HEK293 (cell line): Measurements from ENCODE around the gene DNAJC4.

Experiments
- CTCF ChIA-PET: fragments of 350-600 bp; formaldehyde crosslinking; extraction: SDS; loops from one replicate; lab custom pipeline; 2021; ENCODE audit warnings: antibody characterized with exemption; lab: Yijun Ruan, JAX
- POLR2A ChIA-PET: fragments of 300-600 bp; formaldehyde crosslinking; extraction: SDS; loops from one replicate; lab custom pipeline; 2020; ENCODE audit warnings: antibody characterized with exemption, inconsistent platforms; lab: Yijun Ruan, JAX
- H3K27ac ChIP-seq: fragments of 200-500 bp; sonication (Bioruptor generic); 2 replicates; pipeline ENCODE4 v1.5.1; 2014; ENCODE audit warnings: low read depth, low read length, control low read depth, inconsistent platforms; ENCODE audit errors: extremely low read depth
- H3K36me3 ChIP-seq, 2 experiments: fragments of 200-500 bp in 1 of 2; sonication (Bioruptor generic) in 1 of 2; 1 replicate in 1 of 2; 2 replicates in 1 of 2; pipeline ENCODE4 v1.5.1; 2014 to 2017; ENCODE audit warnings: inconsistent platforms in 2 of 2, low read length in 2 of 2; ENCODE audit not compliant: control insufficient read depth in 2 of 2, insufficient read depth in 1 of 2
- H3K4me1 ChIP-seq: fragments of 200-500 bp; sonication (Bioruptor generic); 2 replicates; pipeline ENCODE4 v1.5.1; 2014; ENCODE audit warnings: mild to moderate bottlenecking, low read length, inconsistent platforms; ENCODE audit not compliant: control insufficient read depth, insufficient read depth
- H3K4me3 ChIP-seq: 2 replicates; pipeline ENCODE4 v1.5.1; 2011; ENCODE audit warnings: low read depth, mild to moderate bottlenecking, control low read depth, low read length, moderate library complexity
- H3K9me3 ChIP-seq: fragments of 200-500 bp; sonication (Bioruptor generic); 2 replicates; pipeline ENCODE4 v1.5.1; 2014; ENCODE audit warnings: low read depth, low read length, inconsistent platforms; ENCODE audit not compliant: control insufficient read depth, insufficient read depth
- SP3 ChIP-seq: fragments of 450-650 bp; formaldehyde crosslinking; IDR thresholded peaks from 2 replicates; pipeline ENCODE4 v1.5.1; 2016; ENCODE audit warnings: missing biosample characterization, missing genetic modification characterization
- ZEB2 ChIP-seq: fragments of 450-650 bp; formaldehyde crosslinking; IDR thresholded peaks from 2 replicates; pipeline ENCODE4 v1.5.1; 2016; ENCODE audit warnings: missing biosample characterization, missing genetic modification characterization
- ZFP37 ChIP-seq: fragments of 450-650 bp; formaldehyde crosslinking; IDR thresholded peaks from 2 replicates; pipeline ENCODE4 v1.5.1; 2016; ENCODE audit warnings: missing biosample characterization, missing genetic modification characterization
- ZNF138 ChIP-seq: fragments of 450-650 bp; formaldehyde crosslinking; IDR thresholded peaks from 2 replicates; pipeline ENCODE4 v1.5.1; 2016; ENCODE audit warnings: missing biosample characterization, missing genetic modification characterization, borderline replicate concordance
- ZNF169 ChIP-seq: fragments of 450-650 bp; formaldehyde crosslinking; IDR thresholded peaks from 2 replicates; pipeline ENCODE4 v1.5.1; 2016; ENCODE audit warnings: missing biosample characterization, missing genetic modification characterization
- ZNF174 ChIP-seq: fragments of 450-650 bp; formaldehyde crosslinking; IDR thresholded peaks from 2 replicates; pipeline ENCODE4 v1.5.0; 2017; ENCODE audit warnings: missing biosample characterization, mild to moderate bottlenecking, missing genetic modification characterization
- ZNF302 ChIP-seq: fragments of 450-650 bp; formaldehyde crosslinking; IDR thresholded peaks from 2 replicates; pipeline ENCODE4 v1.5.1; 2016; ENCODE audit warnings: missing biosample characterization, missing genetic modification characterization, low read depth
- ZNF394 ChIP-seq: fragments of 450-650 bp; formaldehyde crosslinking; IDR thresholded peaks from 2 replicates; pipeline ENCODE4 v1.5.1; 2016; ENCODE audit warnings: missing biosample characterization, missing genetic modification characterization, mild to moderate bottlenecking, moderate library complexity, borderline replicate concordance
- ZNF416 ChIP-seq: fragments of 450-650 bp; formaldehyde crosslinking; IDR thresholded peaks from 2 replicates; pipeline ENCODE4 v1.5.1; 2016; ENCODE audit warnings: missing biosample characterization, missing genetic modification characterization
- ZNF521 ChIP-seq: fragments of 450-650 bp; formaldehyde crosslinking; IDR thresholded peaks from 2 replicates; pipeline ENCODE4 v1.5.1; 2017; ENCODE audit warnings: missing biosample characterization, mild to moderate bottlenecking, missing genetic modification characterization
- ZNF529 ChIP-seq: fragments of 450-650 bp; formaldehyde crosslinking; IDR thresholded peaks from 2 replicates; pipeline ENCODE4 v1.5.1; 2017; ENCODE audit warnings: missing genetic modification characterization, missing biosample characterization; ENCODE audit not compliant: insufficient replicate concordance
- ZNF555 ChIP-seq: fragments of 450-650 bp; formaldehyde crosslinking; conservative IDR thresholded peaks from 2 replicates; pipeline ENCODE4 v1.5.1; 2017; ENCODE audit warnings: missing biosample characterization, mild to moderate bottlenecking, missing genetic modification characterization, inconsistent platforms
- ZNF571 ChIP-seq: fragments of 450-650 bp; formaldehyde crosslinking; IDR thresholded peaks from 2 replicates; pipeline ENCODE4 v1.5.0; 2017; ENCODE audit warnings: missing biosample characterization, missing genetic modification characterization
- ZNF621 ChIP-seq: fragments of 450-650 bp; formaldehyde crosslinking; IDR thresholded peaks from 2 replicates; pipeline ENCODE4 v1.5.1; 2017; ENCODE audit warnings: missing biosample characterization, missing genetic modification characterization
- ZNF660 ChIP-seq: fragments of 450-650 bp; IDR thresholded peaks from 2 replicates; pipeline ENCODE4 v1.5.1; 2018; ENCODE audit warnings: missing biosample characterization, mild to moderate bottlenecking, missing genetic modification characterization
- ZNF701 ChIP-seq: fragments of 450-650 bp; formaldehyde crosslinking; IDR thresholded peaks from 2 replicates; pipeline ENCODE4 v1.5.1; 2016; ENCODE audit warnings: missing biosample characterization, missing genetic modification characterization
- TF ChIP-seq, protein P1 (sequence below): fragments of 450-650 bp; formaldehyde crosslinking; IDR thresholded peaks from 2 replicates; pipeline ENCODE4 v1.5.1; 2016; ENCODE audit warnings: missing biosample characterization, missing genetic modification characterization, low read depth
- TF ChIP-seq, protein P2 (sequence below): fragments of 450-650 bp; formaldehyde crosslinking; IDR thresholded peaks from 2 replicates; pipeline ENCODE4 v1.5.0; 2017; ENCODE audit warnings: missing biosample characterization, missing genetic modification characterization, borderline replicate concordance
- TF ChIP-seq, protein P3 (sequence below): fragments of 450-650 bp; formaldehyde crosslinking; IDR thresholded peaks from 2 replicates; pipeline ENCODE4 v1.5.1; 2017; ENCODE audit warnings: missing biosample characterization, missing genetic modification characterization
- TF ChIP-seq, protein P4 (sequence below): fragments of 450-650 bp; formaldehyde crosslinking; IDR thresholded peaks from 2 replicates; pipeline ENCODE4 v1.5.1; 2016; ENCODE audit warnings: missing biosample characterization, missing genetic modification characterization
- TF ChIP-seq, protein P5 (sequence below): fragments of 450-650 bp; formaldehyde crosslinking; IDR thresholded peaks from 2 replicates; pipeline ENCODE4 v1.5.1; 2016; ENCODE audit warnings: missing biosample characterization, missing genetic modification characterization
- TF ChIP-seq, protein P6 (sequence below): fragments of 450-650 bp; formaldehyde crosslinking; optimal IDR thresholded peaks from 2 replicates; pipeline ENCODE3; 2016; ENCODE audit warnings: missing biosample characterization, mild to moderate bottlenecking, missing genetic modification characterization

DNAJC4 gene

DNA sequence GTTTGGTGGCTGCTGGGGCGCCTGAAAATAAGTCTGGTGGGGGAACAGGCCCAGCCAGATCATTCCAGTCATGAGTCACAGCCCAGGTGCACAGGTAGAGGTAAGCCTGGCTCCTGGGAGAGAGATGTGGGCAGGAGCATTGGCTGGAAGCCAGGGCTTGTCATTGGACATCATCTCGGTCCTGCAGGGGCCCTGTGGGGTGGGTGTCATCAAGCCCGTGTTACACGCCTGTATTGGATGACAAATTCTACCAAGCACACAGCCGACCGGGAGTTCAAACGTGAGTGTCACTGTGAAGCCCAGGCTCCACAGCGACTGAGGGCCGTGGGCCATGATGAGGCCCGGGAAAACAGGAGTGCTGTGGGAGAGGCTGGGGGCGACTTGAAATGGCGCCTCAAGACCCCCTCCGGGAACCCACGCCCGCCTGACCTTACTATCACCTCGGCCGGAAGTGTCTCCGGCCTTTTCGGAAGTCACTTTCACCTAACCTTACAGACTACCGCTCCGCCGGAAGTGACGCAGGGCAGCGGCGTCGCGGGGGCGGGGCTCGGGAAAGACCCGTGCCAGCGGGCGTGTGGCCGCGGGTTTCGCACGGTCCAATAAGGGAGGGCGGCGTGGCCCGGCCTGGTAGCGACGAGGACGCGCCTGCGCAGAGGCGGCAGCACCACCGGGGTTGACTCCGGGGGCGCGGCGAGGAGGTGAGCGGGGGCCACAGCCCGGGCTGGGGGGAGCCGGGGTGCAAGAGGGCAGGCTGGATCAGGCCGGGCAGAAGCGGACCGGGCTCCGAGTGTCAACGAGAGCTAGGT lies 10.3 kb downstream of the DNAJC4 start, which contains the start of gene FKBP2 (continued):
- no peak for TF ChIP-seq ZNF555 (tag by site-specific recombination)
- no peak for TF ChIP-seq ZNF302 (tag by site-specific recombination)
- no peak for TF ChIP-seq ZNF138
- TF ChIP-seq ZNF660 (tag by site-specific recombination): 0 out of 2 replicates have a peak, but pooled peaks have one; percentile 12
- no peak for TF ChIP-seq ZNF701 (tag by site-specific recombination)
- no peak for TF ChIP-seq ZNF571 (tag by site-specific recombination)
- TF ChIP-seq, protein P1, sequence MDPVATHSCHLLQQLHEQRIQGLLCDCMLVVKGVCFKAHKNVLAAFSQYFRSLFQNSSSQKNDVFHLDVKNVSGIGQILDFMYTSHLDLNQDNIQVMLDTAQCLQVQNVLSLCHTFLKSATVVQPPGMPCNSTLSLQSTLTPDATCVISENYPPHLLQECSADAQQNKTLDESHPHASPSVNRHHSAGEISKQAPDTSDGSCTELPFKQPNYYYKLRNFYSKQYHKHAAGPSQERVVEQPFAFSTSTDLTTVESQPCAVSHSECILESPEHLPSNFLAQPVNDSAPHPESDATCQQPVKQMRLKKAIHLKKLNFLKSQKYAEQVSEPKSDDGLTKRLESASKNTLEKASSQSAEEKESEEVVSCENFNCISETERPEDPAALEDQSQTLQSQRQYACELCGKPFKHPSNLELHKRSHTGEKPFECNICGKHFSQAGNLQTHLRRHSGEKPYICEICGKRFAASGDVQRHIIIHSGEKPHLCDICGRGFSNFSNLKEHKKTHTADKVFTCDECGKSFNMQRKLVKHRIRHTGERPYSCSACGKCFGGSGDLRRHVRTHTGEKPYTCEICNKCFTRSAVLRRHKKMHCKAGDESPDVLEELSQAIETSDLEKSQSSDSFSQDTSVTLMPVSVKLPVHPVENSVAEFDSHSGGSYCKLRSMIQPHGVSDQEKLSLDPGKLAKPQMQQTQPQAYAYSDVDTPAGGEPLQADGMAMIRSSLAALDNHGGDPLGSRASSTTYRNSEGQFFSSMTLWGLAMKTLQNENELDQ (tag by site-specific recombination): no peak
- TF ChIP-seq ZNF174 (tag by site-specific recombination): no peak
- TF ChIP-seq ZFP37 (tag by site-specific recombination): no peak
- TF ChIP-seq ZNF529 (tag by site-specific recombination): no peak
- no peak for TF ChIP-seq ZNF169
- TF ChIP-seq, protein P2, sequence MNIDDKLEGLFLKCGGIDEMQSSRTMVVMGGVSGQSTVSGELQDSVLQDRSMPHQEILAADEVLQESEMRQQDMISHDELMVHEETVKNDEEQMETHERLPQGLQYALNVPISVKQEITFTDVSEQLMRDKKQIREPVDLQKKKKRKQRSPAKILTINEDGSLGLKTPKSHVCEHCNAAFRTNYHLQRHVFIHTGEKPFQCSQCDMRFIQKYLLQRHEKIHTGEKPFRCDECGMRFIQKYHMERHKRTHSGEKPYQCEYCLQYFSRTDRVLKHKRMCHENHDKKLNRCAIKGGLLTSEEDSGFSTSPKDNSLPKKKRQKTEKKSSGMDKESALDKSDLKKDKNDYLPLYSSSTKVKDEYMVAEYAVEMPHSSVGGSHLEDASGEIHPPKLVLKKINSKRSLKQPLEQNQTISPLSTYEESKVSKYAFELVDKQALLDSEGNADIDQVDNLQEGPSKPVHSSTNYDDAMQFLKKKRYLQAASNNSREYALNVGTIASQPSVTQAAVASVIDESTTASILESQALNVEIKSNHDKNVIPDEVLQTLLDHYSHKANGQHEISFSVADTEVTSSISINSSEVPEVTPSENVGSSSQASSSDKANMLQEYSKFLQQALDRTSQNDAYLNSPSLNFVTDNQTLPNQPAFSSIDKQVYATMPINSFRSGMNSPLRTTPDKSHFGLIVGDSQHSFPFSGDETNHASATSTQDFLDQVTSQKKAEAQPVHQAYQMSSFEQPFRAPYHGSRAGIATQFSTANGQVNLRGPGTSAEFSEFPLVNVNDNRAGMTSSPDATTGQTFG: no peak
- TF ChIP-seq ZNF416 (tag by site-specific recombination): no peak
- no peak for TF ChIP-seq ZNF621

DNA sequence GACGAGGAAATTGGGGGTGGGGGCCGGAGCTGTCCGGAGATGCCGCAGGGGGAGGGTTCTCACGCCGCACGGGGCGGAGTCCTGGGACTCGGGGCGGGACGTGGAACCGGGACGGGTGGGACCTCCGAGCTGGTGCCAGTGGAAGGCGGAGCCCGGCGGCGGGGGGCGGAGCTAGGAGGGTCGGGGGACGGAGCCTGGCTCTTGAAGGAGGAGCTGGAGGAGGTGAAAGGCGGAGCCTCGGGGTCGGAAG lies 10.8 kb downstream of the DNAJC4 start:
- Histone ChIP-seq H3K36me3 (peaks cover 0 to 45% of the 10 kb centered on the region in 2 experiments; a peak in 1 of 3 replicates), H3K4me1 (no peaks in the 10 kb centered on the region), H3K9me3 (no peaks in the 10 kb centered on the region), H3K4me3 (peak overlapping the region; percentile 75), H3K27ac (peak overlapping the region; percentile 55)
- ChIA-PET POLR2A (interaction anchor here (0.7 to 7.2 kb wide), 19 partner anchors 9 to 537 kb away, joined by 3 to 96 read pairs (median 7); partner anchors contain the start of genes BAD, CATSPERZ, ESRRA and NUDT22), CTCF (interaction anchor here (0.6 to 1.2 kb wide), 8 partner anchors 9 to 788 kb away, joined by 3 to 5 read pairs (median 4); no protein-coding TSS in a partner anchor)
- TF ChIP-seq ZEB2 (tag by site-specific recombination): peak; percentile 40; the same call in 1 of the 2 replicates
- TF ChIP-seq, protein P3, sequence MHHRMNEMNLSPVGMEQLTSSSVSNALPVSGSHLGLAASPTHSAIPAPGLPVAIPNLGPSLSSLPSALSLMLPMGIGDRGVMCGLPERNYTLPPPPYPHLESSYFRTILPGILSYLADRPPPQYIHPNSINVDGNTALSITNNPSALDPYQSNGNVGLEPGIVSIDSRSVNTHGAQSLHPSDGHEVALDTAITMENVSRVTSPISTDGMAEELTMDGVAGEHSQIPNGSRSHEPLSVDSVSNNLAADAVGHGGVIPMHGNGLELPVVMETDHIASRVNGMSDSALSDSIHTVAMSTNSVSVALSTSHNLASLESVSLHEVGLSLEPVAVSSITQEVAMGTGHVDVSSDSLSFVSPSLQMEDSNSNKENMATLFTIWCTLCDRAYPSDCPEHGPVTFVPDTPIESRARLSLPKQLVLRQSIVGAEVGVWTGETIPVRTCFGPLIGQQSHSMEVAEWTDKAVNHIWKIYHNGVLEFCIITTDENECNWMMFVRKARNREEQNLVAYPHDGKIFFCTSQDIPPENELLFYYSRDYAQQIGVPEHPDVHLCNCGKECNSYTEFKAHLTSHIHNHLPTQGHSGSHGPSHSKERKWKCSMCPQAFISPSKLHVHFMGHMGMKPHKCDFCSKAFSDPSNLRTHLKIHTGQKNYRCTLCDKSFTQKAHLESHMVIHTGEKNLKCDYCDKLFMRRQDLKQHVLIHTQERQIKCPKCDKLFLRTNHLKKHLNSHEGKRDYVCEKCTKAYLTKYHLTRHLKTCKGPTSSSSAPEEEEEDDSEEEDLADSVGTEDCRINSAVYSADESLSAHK (tag by site-specific recombination): no peak
- no peak for TF ChIP-seq ZNF302 (tag by site-specific recombination)
- TF ChIP-seq, protein P4, sequence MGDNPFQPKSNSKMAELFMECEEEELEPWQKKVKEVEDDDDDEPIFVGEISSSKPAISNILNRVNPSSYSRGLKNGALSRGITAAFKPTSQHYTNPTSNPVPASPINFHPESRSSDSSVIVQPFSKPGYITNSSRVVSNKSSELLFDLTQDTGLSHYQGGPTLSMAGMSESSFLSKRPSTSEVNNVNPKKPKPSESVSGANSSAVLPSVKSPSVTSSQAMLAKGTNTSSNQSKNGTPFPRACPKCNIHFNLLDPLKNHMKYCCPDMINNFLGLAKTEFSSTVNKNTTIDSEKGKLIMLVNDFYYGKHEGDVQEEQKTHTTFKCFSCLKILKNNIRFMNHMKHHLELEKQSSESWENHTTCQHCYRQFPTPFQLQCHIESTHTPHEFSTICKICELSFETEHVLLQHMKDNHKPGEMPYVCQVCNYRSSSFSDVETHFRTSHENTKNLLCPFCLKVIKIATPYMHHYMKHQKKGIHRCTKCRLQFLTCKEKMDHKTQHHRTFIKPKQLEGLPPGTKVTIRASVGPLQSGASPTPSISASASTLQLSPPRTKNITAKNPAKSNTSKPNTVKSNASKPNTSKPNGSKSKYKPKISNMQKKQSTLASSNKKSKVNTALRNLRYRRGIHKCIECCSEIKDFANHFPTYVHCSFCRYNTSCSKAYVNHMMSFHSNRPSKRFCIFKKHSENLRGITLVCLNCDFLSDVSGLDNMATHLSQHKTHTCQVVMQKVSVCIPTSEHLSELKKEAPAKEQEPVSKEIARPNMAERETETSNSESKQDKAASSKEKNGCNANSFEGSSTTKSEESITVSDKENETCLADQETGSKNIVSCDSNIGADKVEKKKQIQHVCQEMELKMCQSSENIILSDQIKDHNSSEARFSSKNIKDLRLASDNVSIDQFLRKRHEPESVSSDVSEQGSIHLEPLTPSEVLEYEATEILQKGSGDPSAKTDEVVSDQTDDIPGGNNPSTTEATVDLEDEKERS (tag by site-specific recombination): no peak
- TF ChIP-seq, protein P5, sequence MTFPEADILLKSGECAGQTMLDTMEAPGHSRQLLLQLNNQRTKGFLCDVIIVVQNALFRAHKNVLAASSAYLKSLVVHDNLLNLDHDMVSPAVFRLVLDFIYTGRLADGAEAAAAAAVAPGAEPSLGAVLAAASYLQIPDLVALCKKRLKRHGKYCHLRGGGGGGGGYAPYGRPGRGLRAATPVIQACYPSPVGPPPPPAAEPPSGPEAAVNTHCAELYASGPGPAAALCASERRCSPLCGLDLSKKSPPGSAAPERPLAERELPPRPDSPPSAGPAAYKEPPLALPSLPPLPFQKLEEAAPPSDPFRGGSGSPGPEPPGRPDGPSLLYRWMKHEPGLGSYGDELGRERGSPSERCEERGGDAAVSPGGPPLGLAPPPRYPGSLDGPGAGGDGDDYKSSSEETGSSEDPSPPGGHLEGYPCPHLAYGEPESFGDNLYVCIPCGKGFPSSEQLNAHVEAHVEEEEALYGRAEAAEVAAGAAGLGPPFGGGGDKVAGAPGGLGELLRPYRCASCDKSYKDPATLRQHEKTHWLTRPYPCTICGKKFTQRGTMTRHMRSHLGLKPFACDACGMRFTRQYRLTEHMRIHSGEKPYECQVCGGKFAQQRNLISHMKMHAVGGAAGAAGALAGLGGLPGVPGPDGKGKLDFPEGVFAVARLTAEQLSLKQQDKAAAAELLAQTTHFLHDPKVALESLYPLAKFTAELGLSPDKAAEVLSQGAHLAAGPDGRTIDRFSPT (tag by site-specific recombination): peak; percentile 21; the same call in 1 of the 2 replicates
- peak; percentile 91 for TF ChIP-seq SP3 (tag by site-specific recombination)
- TF ChIP-seq, protein P6, sequence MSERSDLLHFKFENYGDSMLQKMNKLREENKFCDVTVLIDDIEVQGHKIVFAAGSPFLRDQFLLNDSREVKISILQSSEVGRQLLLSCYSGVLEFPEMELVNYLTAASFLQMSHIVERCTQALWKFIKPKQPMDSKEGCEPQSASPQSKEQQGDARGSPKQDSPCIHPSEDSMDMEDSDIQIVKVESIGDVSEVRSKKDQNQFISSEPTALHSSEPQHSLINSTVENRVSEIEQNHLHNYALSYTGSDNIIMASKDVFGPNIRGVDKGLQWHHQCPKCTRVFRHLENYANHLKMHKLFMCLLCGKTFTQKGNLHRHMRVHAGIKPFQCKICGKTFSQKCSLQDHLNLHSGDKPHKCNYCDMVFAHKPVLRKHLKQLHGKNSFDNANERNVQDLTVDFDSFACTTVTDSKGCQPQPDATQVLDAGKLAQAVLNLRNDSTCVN: peak; percentile 56
- no peak for TF ChIP-seq ZNF521 (tag by site-specific recombination)
- TF ChIP-seq ZNF394 (tag by site-specific recombination): no peak
